GM04504 (cell line): Measurements from ENCODE around the gene DNAJB2.
"Not testable (repeated sequence)": the region's sequence is repeated elsewhere in the genome, so short reads cannot be mapped to it uniquely, and the experiment has no call there.

Experiments
- DNase-seq: peaks from one replicate; pipeline ENCODE4 v3.0.0-alpha.2; 2012; ENCODE audit warnings: low read depth

Gene DNAJB2

GRCh38 chr2:219285373-219285735, 6.2 kb downstream of the DNAJB2 start:
- no peak for DNase-seq

GRCh38 chr2:219285894-219286425, 6.8 kb downstream of the DNAJB2 start:
- DNase-seq = no peak

GRCh38 chr2:219286436-219287115, 7.4 kb downstream of the DNAJB2 start:
- DNase-seq = no peak

GRCh38 chr2:219287116-219287440, 7.9 kb downstream of the DNAJB2 start:
- not testable (repeated sequence) for DNase-seq

- no peak for DNase-seq
These were observed 8.6 kb downstream of the DNAJB2 start for GRCh38 chr2:219287580-219288265.

GRCh38 chr2:219289195-219289536, 10.0 kb downstream of the DNAJB2 start:
- no peak for DNase-seq

GRCh38 chr2:219289537-219290361, 10.6 kb downstream of the DNAJB2 start:
- DNase-seq = peak; percentile 72

- DNase-seq = no peak
These were observed 11.4 kb downstream of the DNAJB2 start for GRCh38 chr2:219290381-219291171.

GRCh38 chr2:219291394-219291793, 12.2 kb downstream of the DNAJB2 start:
- DNase-seq = no peak

GRCh38 chr2:219291910-219292490, 12.8 kb downstream of the DNAJB2 start:
- DNase-seq = no peak

- no peak for DNase-seq
These were observed 13.4 kb downstream of the DNAJB2 start for GRCh38 chr2:219292616-219293015.

- DNase-seq = no peak
These were observed 14.6 kb downstream of the DNAJB2 start for GRCh38 chr2:219293736-219294231.

- DNase-seq = peak; percentile 45
These were observed 15.5 kb downstream of the DNAJB2 start for GRCh38 chr2:219294356-219295351.

- no peak for DNase-seq
These were observed 17.0 kb downstream of the DNAJB2 start for GRCh38 chr2:219296142-219296541.

- no peak for DNase-seq
These were observed 17.6 kb downstream of the DNAJB2 start for GRCh38 chr2:219296631-219297391.

GRCh38 chr2:219297766-219298456, 18.7 kb downstream of the DNAJB2 start:
- DNase-seq = no peak

GRCh38 chr2:219298759-219299371, 19.7 kb downstream of the DNAJB2 start:
- no peak for DNase-seq

- DNase-seq = no peak
These were observed 20.2 kb downstream of the DNAJB2 start for GRCh38 chr2:219299372-219299760.
